Adrenal gland (tissue), 5 donors: ENCODE measurements around the gene HDLBP.

Experiments
- CTCF ChIP-seq, 6 experiments: fragments of 450-650 bp in 4 of 6; fragments of 200-600 bp in 2 of 6; sonication (generic) in 1 of 6; IDR thresholded peaks; 1 replicate in 5 of 6; 2 replicates in 1 of 6; pipeline versions ENCODE4 v1.5.1 to v1.8.0; 2016 to 2021; ENCODE audit warnings: antibody characterized with exemption in 6 of 6, mild to moderate bottlenecking in 2 of 6, moderate library complexity in 1 of 6
- POLR2A ChIP-seq, 2 donors: fragments of 450-650 bp; IDR thresholded peaks; one replicate each; pipeline ENCODE4 v1.6.1; 2017; ENCODE audit warnings: antibody characterized with exemption in 2 of 2, mild to moderate bottlenecking in 2 of 2, moderate library complexity in 1 of 2
- donor health status: DM: no; HTN: no; CAD: no.

GRCh38 chr2:241300000-241300399 is 15.5 kb downstream of the HDLBP start:
- TF ChIP-seq POLR2A (IDR thresholded peaks at IDR 0.05) (no peak), CTCF (IDR thresholded peaks at IDR 0.05) (no peak)
